Fibroblast of mammary gland (primary cell): ENCODE data around the gene HLA-A.

Experiments used
- DNase-seq: peaks from one replicate; pipeline ENCODE4 v3.0.0-alpha.2; 2010; ENCODE audit warnings: low read depth
- H3K4me3 ChIP-seq: 2 replicates; pipeline ENCODE4 v1.5.1; 2011; ENCODE audit warnings: low read depth, mild to moderate bottlenecking, low read length, moderate library complexity; ENCODE audit not compliant: control insufficient read depth
- CTCF ChIP-seq: conservative IDR thresholded peaks from 2 replicates; pipeline ENCODE4 v1.5.1; 2011; ENCODE audit warnings: low read depth, low read length, inconsistent platforms; ENCODE audit not compliant: control insufficient read depth, insufficient read depth

The HLA-A gene

GRCh38 chr6:29986179-29986781 is 43.9 kb downstream of the HLA-A start:
- no peak for TF ChIP-seq CTCF
- no peak overlapping the region for H3K4me3 ChIP-seq
- DNase-seq = no peak

GRCh38 chr6:29989211-29989610 is 46.9 kb downstream of the HLA-A start:
- no peak for TF ChIP-seq CTCF
- H3K4me3 ChIP-seq = no peak overlapping the region
- peak; percentile 8 for DNase-seq

GRCh38 chr6:29990931-29991330 is 48.6 kb downstream of the HLA-A start:
- TF ChIP-seq CTCF = no peak
- no peak for DNase-seq
- H3K4me3 ChIP-seq = no peak overlapping the region

- no peak for TF ChIP-seq CTCF
- no peak overlapping the region for H3K4me3 ChIP-seq
- peak; percentile 83 for DNase-seq
Observed at GRCh38 chr6:29992807-29993206, 50.5 kb downstream of the HLA-A start.

- no peak for TF ChIP-seq CTCF
- H3K4me3 ChIP-seq = no peak overlapping the region
- DNase-seq = no peak
Observed at GRCh38 chr6:29994826-29995225, 52.5 kb downstream of the HLA-A start.

GRCh38 chr6:29995340-29995777 is 53.0 kb downstream of the HLA-A start:
- peak; percentile 64 for DNase-seq
- TF ChIP-seq CTCF = no peak
- no peak overlapping the region for H3K4me3 ChIP-seq
